Hypothalamus (tissue), 51 donors: ENCODE results near the gene TRPT1.
A peak's percentile ranks its signal among the peaks of the same experiment; 100 is the strongest.

Source experiments
- DNase-seq, 51 donors: peaks; one replicate each; lab custom pipeline; 2025; lab: John Stamatoyannopoulos, UW

The TRPT1 gene

GRCh38 chr11:64225608-64226506 lies at the start of gene TRPT1, which contains the start of gene NUDT22:
TRPT1 (minus strand) TSS chr11:64226186; CDS start chr11:64225860, 326 bp downstream.
NUDT22 (plus strand) TSS chr11:64226274; CDS start chr11:64226653, 379 bp downstream.
- DNase-seq = peak; percentile 57 to 94 (median 85)

GRCh38 chr11:64275031-64275800 lies 49.2 kb upstream of the TRPT1 start:
- DNase-seq = no peak

- DNase-seq = peak; percentile 87 to 100 (median 98)
These were observed 43.7 kb upstream of the TRPT1 start for GRCh38 chr11:64269540-64270220.

GRCh38 chr11:64268893-64269539 lies 43.0 kb upstream of the TRPT1 start:
- peak in 17 of 51 donors; percentile 46 to 77 (median 63) for DNase-seq

GRCh38 chr11:64268025-64268892 lies 42.3 kb upstream of the TRPT1 start:
- DNase-seq = peak in 5 of 51 donors; percentile 15 to 51 (median 20)

- no peak for DNase-seq
These were observed 41.4 kb upstream of the TRPT1 start for GRCh38 chr11:64267207-64267945.

- no peak for DNase-seq
These were observed 40.4 kb upstream of the TRPT1 start for GRCh38 chr11:64266339-64266738.

- DNase-seq = no peak
These were observed 39.5 kb upstream of the TRPT1 start for GRCh38 chr11:64265176-64266160.

GRCh38 chr11:64264371-64264852 lies 38.4 kb upstream of the TRPT1 start:
- no peak for DNase-seq

GRCh38 chr11:64263947-64264317 lies 37.9 kb upstream of the TRPT1 start:
- DNase-seq = no peak

GRCh38 chr11:64263021-64263946 lies 37.3 kb upstream of the TRPT1 start:
- no peak for DNase-seq

GRCh38 chr11:64262271-64263002 lies 36.5 kb upstream of the TRPT1 start:
- no peak for DNase-seq

- no peak for DNase-seq
These were observed 35.6 kb upstream of the TRPT1 start for GRCh38 chr11:64261556-64262080.

GRCh38 chr11:64260147-64260708 lies 34.2 kb upstream of the TRPT1 start:
- no peak for DNase-seq

- no peak for DNase-seq
These were observed 33.6 kb upstream of the TRPT1 start for GRCh38 chr11:64259533-64260067.
